Caco-2 (cell line): ENCODE measurements around the gene CYS1. TPM values are rescaled to one million over a fixed set of nuclear protein-coding genes. Genes with fewer than 3 reads are reported as not detected.
"Not testable (repeated sequence)": the region's sequence is repeated elsewhere in the genome, so short reads cannot be mapped to it uniquely, and the experiment has no call there.

ENCODE experiments used
- BruUV-seq: library from RNA; stranded (reverse); fragments of 400-500 nt; replicated peaks from 2 replicates; lab custom pipeline; 2021; lab: Mats Ljungman, UMichigan
- CTCF ChIA-PET: fragments of 300-600 bp; sonication (Branson Sonifier 250); formaldehyde crosslinking; loops from one replicate; lab custom pipeline; 2022; ENCODE audit warnings: antibody characterized with exemption; lab: Charles Lee
- POLR2A ChIA-PET: fragments of 300-600 bp; sonication (Branson Sonifier 250); formaldehyde crosslinking; loops from one replicate; lab custom pipeline; 2022; ENCODE audit warnings: antibody characterized with exemption; lab: Charles Lee
- DNase-seq, 2 experiments: peaks; one replicate each; pipeline versions ENCODE4 v3.0.0 to v3.0.0-alpha.2; 2020 to 2022
- H3K27me3 ChIP-seq: replicated peaks from 2 replicates; pipeline ENCODE4 v1.6.0; 2011; ENCODE audit warnings: low read length; ENCODE audit not compliant: control insufficient read depth, insufficient read depth
- H3K36me3 ChIP-seq: 2 replicates; pipeline ENCODE4 v1.5.1; 2011; ENCODE audit warnings: low read length; ENCODE audit not compliant: control insufficient read depth, insufficient read depth
- H3K4me1 ChIP-seq: fragments of 250-450 bp; sonication (Bioruptor Pico); 2 replicates; pipeline ENCODE4 v1.5.1; 2020; ENCODE audit warnings: mild to moderate bottlenecking
- H3K4me3 ChIP-seq: 2 replicates; pipeline ENCODE4 v1.5.1; 2011; ENCODE audit warnings: low read depth, mild to moderate bottlenecking, control low read depth, low read length
- H3K9me3 ChIP-seq: fragments of 250-450 bp; sonication (Bioruptor Pico); 2 replicates; pipeline ENCODE4 v1.5.1; 2020; ENCODE audit warnings: mild to moderate bottlenecking, moderate library complexity
- H3K27ac Mint-ChIP-seq: one replicate; pipeline ENCODE4 v1.8.0; 2022; ENCODE audit warnings: mixed read lengths; ENCODE audit not compliant: unreplicated experiment
- H3K27me3 Mint-ChIP-seq: one replicate; pipeline ENCODE4 v1.8.0; 2022; ENCODE audit warnings: mixed read lengths; ENCODE audit not compliant: insufficient read depth, unreplicated experiment
- H3K36me3 Mint-ChIP-seq: one replicate; pipeline ENCODE4 v1.8.0; 2022; ENCODE audit warnings: mild to moderate bottlenecking, mixed read lengths; ENCODE audit not compliant: insufficient read depth, unreplicated experiment
- H3K4me1 Mint-ChIP-seq: one replicate; pipeline ENCODE4 v1.8.0; 2022; ENCODE audit warnings: low read depth, mixed read lengths; ENCODE audit not compliant: unreplicated experiment
- H3K4me3 Mint-ChIP-seq: one replicate; pipeline ENCODE4 v1.8.0; 2022; ENCODE audit warnings: mild to moderate bottlenecking, moderate library complexity, mixed read lengths; ENCODE audit not compliant: unreplicated experiment
- H3K9me3 Mint-ChIP-seq: one replicate; pipeline ENCODE4 v1.8.0; 2022; ENCODE audit warnings: mixed read lengths; ENCODE audit not compliant: unreplicated experiment
- CTCF ChIP-seq, 2 experiments: fragments of 200-600 bp in 1 of 2; IDR thresholded peaks; 1 replicate in 1 of 2; 2 replicates in 1 of 2; pipeline versions ENCODE4 v1.5.1 to v1.8.0; 2011 to 2022; ENCODE audit warnings: antibody characterized with exemption in 1 of 2, control low read depth in 1 of 2, inconsistent platforms in 1 of 2, low read depth in 1 of 2, low read length in 1 of 2, mild to moderate bottlenecking in 1 of 2, moderate library complexity in 1 of 2; ENCODE audit not compliant: insufficient read depth in 1 of 2, severe bottlenecking in 1 of 2, unreplicated experiment in 1 of 2
- intact Hi-C: fragments of 100-400 bp; cut with micrococcal nuclease; formaldehyde crosslinking; loops from one replicate; pipeline ENCODE4 v1.10.0; 2022; ENCODE audit not compliant: unreplicated experiment
- total RNA-seq: library from RNA; stranded (reverse); gene quantifications from 2 replicates; pipeline ENCODE4 v1.2.3, GENCODE V29; 2022

CYS1 gene
- total RNA-seq, 1 experiment from 2014 or later, result 1.4 TPM

GRCh38 chr2:10119027-10119325, 38.8 kb upstream of the CYS1 start:
- Mint-ChIP-seq H3K27ac (no peak overlapping the region), H3K36me3 (peaks cover 41% of the 10 kb centered on the region), H3K9me3 (no peaks in the 10 kb centered on the region), H3K4me3 (peak overlapping the region; percentile 10), H3K4me1 (no peaks in the 10 kb centered on the region), H3K27me3 (no peaks in the 10 kb centered on the region)
- ChIA-PET POLR2A (no interaction called here), CTCF (interaction anchor here (1.6 kb wide), 2 partner anchors 22 to 47 kb away, joined by 4 to 8 read pairs; no protein-coding TSS in a partner anchor)
- BruUV-seq, result no TSS peak
- intact Hi-C loops, result no loop called here
- no peak for DNase-seq
- no peaks in the 10 kb centered on the region for H3K36me3 ChIP-seq
- no peaks in the 10 kb centered on the region for H3K27me3 ChIP-seq
- H3K4me3 ChIP-seq, result no peak overlapping the region
- TF ChIP-seq CTCF (IDR thresholded peaks at IDR 0.05; ENCODE audit: insufficient read depth in 1 of 2, low read depth in 1 of 2, low read length in 1 of 2, severe bottlenecking in 1 of 2, unreplicated experiment in 1 of 2), result no peak
- H3K9me3 ChIP-seq, result no peaks in the 10 kb centered on the region
- no peaks in the 10 kb centered on the region for H3K4me1 ChIP-seq

GRCh38 chr2:10109311-10109710, 29.1 kb upstream of the CYS1 start:
- no peaks in the 10 kb centered on the region for H3K36me3 ChIP-seq
- Mint-ChIP-seq H3K36me3 (no peaks in the 10 kb centered on the region), H3K27me3 (no peaks in the 10 kb centered on the region), H3K27ac (no peak overlapping the region), H3K9me3 (peaks cover 10% of the 10 kb centered on the region), H3K4me3 (no peak overlapping the region), H3K4me1 (no peaks in the 10 kb centered on the region)
- intact Hi-C loops, result no loop called here
- no peak for DNase-seq
- CTCF ChIA-PET, result no interaction called here
- BruUV-seq, result no TSS peak
- no peak for TF ChIP-seq CTCF (IDR thresholded peaks at IDR 0.05; ENCODE audit: insufficient read depth in 1 of 2, low read depth in 1 of 2, low read length in 1 of 2, severe bottlenecking in 1 of 2, unreplicated experiment in 1 of 2)
- no peak overlapping the region for H3K4me3 ChIP-seq
- peaks cover 11% of the 10 kb centered on the region for H3K4me1 ChIP-seq
- POLR2A ChIA-PET, result no interaction called here
- peaks cover 11% of the 10 kb centered on the region; the same call in 1 of the 2 replicates for H3K9me3 ChIP-seq
- H3K27me3 ChIP-seq, result no peaks in the 10 kb centered on the region

GRCh38 chr2:10104906-10105305, 24.7 kb upstream of the CYS1 start:
- H3K4me3 Mint-ChIP-seq, H3K4me3 ChIP-seq, DNase-seq, POLR2A ChIA-PET, H3K27ac Mint-ChIP-seq, H3K27me3 ChIP-seq, H3K4me1 Mint-ChIP-seq, H3K36me3 ChIP-seq, H3K27me3 Mint-ChIP-seq, BruUV-seq, intact Hi-C loops, H3K36me3 Mint-ChIP-seq: not testable (repeated sequence)
- peaks cover 10% of the 10 kb centered on the region for H3K9me3 Mint-ChIP-seq
- H3K4me1 ChIP-seq, result peaks cover 11% of the 10 kb centered on the region
- peaks cover 11% of the 10 kb centered on the region; the same call in 1 of the 2 replicates for H3K9me3 ChIP-seq
- CTCF ChIA-PET, result interaction anchor here (0.6 to 1.4 kb wide), 2 partner anchors 33 to 379 kb away, joined by 3 to 4 read pairs; no protein-coding TSS in a partner anchor
